NCI-H748 treated with DMSO at 0.1 percent for 48 hours (cell line): Measurements from ENCODE around the gene TASL.
"Not testable (repeated sequence)": the region's sequence is repeated elsewhere in the genome, so short reads cannot be mapped to it uniquely, and the experiment has no call there.

Experiments
- DNase-seq: peaks from one replicate; lab custom pipeline; 2025; lab: John Stamatoyannopoulos, UW

TASL gene

GRCh38 chrX:30577362-30577991 lies at the start of gene TASL:
Gene TASL, minus strand, starts transcription at chrX:30577766. Its CDS starts 17,411 bp downstream, at chrX:30560355.
- DNase-seq: no peak

GRCh38 chrX:30626402-30626801 lies 48.8 kb upstream of the TASL start:
- DNase-seq: no peak

GRCh38 chrX:30622361-30622760 lies 44.8 kb upstream of the TASL start:
- no peak for DNase-seq

GRCh38 chrX:30620980-30621618 lies 43.5 kb upstream of the TASL start:
- no peak for DNase-seq

- no peak for DNase-seq
Observed at GRCh38 chrX:30620125-30620524, 42.6 kb upstream of the TASL start.

- DNase-seq: no peak
Observed at GRCh38 chrX:30618160-30618765, 40.7 kb upstream of the TASL start.

GRCh38 chrX:30615229-30615628 lies 37.7 kb upstream of the TASL start:
- DNase-seq: no peak

- DNase-seq: no peak
Observed at GRCh38 chrX:30613721-30614120, 36.2 kb upstream of the TASL start.

GRCh38 chrX:30612250-30612655 lies 34.7 kb upstream of the TASL start:
- DNase-seq: peak; percentile 18

GRCh38 chrX:30610026-30610425 lies 32.5 kb upstream of the TASL start:
- no peak for DNase-seq

- DNase-seq: no peak
Observed at GRCh38 chrX:30607155-30607554, 29.6 kb upstream of the TASL start.

GRCh38 chrX:30600269-30601176 lies 23.0 kb upstream of the TASL start:
- DNase-seq: not testable (repeated sequence)

GRCh38 chrX:30597216-30598012 lies 19.8 kb upstream of the TASL start:
- DNase-seq: no peak

- no peak for DNase-seq
Observed at GRCh38 chrX:30593440-30594200, 16.1 kb upstream of the TASL start.

- no peak for DNase-seq
Observed at GRCh38 chrX:30592831-30593230, 15.3 kb upstream of the TASL start.

GRCh38 chrX:30590368-30590767 lies 12.8 kb upstream of the TASL start:
- no peak for DNase-seq

GRCh38 chrX:30589146-30589888 lies 11.8 kb upstream of the TASL start:
- DNase-seq: no peak

GRCh38 chrX:30586516-30586915 lies 8.9 kb upstream of the TASL start:
- no peak for DNase-seq

- no peak for DNase-seq
Observed at GRCh38 chrX:30582664-30583063, 5.1 kb upstream of the TASL start.

- DNase-seq: no peak
Observed at GRCh38 chrX:30580641-30581040, 3.1 kb upstream of the TASL start.
